Stimulated activated CD8-positive, alpha-beta memory T cell treated with anti-CD3 and anti-CD28 coated beads, Interleukin-4, amount 100 ng/mL, for 24 hours (primary cell): ENCODE results near the gene DESI1.

Source experiments
- DNase-seq: peaks from one replicate; pipeline ENCODE4 v3.0.0-alpha.2; 2020; ENCODE audit warnings: low read depth

DESI1 gene

GRCh38 chr22:41557401-41558240 lies 63.2 kb downstream of the DESI1 start:
- no peak for DNase-seq

DNA sequence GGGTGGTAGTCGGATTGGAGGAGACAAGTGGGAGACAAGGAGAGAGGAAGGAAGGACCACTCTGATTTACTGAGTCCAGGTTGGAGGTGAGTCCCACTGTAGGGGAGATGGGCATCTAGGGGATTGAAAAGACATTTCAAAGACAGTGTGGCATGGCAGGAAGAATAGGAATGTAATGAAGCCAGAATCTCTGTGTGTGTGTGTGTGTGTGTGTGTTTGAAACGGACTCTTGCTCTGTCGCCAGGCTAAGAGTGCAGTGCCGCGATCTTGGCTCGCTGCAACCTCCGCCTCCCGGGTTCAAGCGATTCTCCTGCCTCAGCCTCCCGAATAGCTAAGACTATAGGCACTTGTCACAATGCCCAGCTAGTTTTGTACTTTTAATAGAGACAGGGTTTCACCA lies 64.3 kb downstream of the DESI1 start:
- no peak for DNase-seq

GRCh38 chr22:41555325-41555982 lies 65.4 kb downstream of the DESI1 start:
- no peak for DNase-seq

DNA sequence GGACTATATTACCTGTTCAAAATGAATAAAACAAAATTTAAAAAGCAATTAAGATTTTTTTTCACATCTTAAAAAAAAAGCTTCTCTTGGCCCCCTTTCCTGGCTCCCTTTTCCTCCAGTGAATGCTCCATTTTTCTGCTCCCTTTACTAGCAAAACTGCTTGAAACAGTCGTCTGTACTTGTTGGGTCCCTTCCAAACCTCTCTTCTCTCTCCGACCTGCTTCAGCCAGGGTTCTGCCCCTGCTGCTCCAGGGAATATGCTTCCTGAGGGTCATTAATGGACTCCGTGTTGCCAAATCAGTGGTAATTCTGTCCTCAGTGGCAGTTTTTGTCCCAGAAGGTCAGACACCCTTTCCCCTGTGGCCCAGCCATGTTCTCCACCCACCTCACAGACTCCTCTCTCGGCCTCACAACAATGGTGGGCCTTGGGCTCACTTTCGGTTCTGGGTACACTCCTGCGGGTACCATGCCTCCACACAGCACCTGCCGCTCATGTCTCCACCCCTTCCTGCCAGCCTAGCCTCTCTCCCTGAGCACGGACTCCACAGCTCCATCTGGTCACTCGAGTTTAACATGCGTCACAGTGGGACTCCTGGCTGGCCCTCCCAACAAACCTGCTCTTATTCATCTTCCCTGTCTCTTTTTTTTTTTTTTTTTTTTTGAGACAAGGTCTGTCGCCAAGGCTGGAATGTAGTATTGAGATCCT lies 68.8 kb downstream of the DESI1 start:
- DNase-seq = no peak

- no peak for DNase-seq
Measured at GRCh38 chr22:41550952-41551491, 69.8 kb downstream of the DESI1 start.

- no peak for DNase-seq
Measured at GRCh38 chr22:41548830-41549211, 72.0 kb downstream of the DESI1 start.
